ENCODE measurements around the gene FKBP8. TPM values are rescaled to one million over a fixed set of nuclear protein-coding genes. Genes with fewer than 3 reads are reported as not detected.

FKBP8 gene
- total RNA-seq, 4 donors from 2014 or later, result 248 to 285 (median 263) TPM

GRCh38 chr19:18577365-18577914 lies 34.1 kb upstream of the FKBP8 start:
- intact Hi-C loops (cut with DNase I; ENCODE audit: low total_unique reads), result loop anchor here (10.0 kb wide), 1 partner anchor 113 kb away; no protein-coding TSS in a partner anchor

GRCh38 chr19:18576383-18576782 lies 33.0 kb upstream of the FKBP8 start:
- intact Hi-C loops (cut with DNase I; ENCODE audit: low total_unique reads), result loop anchor here (10.0 kb wide), 1 partner anchor 112 kb away; no protein-coding TSS in a partner anchor
- TF ChIP-seq POLR2A (IDR thresholded peaks at IDR 0.05), result no peak
- TF ChIP-seq CTCF (IDR thresholded peaks at IDR 0.05), result no peak
- H3K4me3 ChIP-seq (ENCODE audit: low read depth, poor library complexity, severe bottlenecking), result no peak overlapping the region
- DNase-seq (ENCODE audit: low spot score in 2 of 2), result no peak
- WGBS, 2 donors, result 82 to 93% methylated on average over 8 of the region's 8 CpGs

More at GRCh38 chr19:18577365-18577914, 34.1 kb upstream of the FKBP8 start:
- DNase-seq (ENCODE audit: low spot score in 2 of 2), result no peak
- TF ChIP-seq CTCF (IDR thresholded peaks at IDR 0.05) (no peak), POLR2A (IDR thresholded peaks at IDR 0.05) (no peak)
- H3K4me3 ChIP-seq (ENCODE audit: low read depth, poor library complexity, severe bottlenecking), result no peak overlapping the region
- 82 to 86% methylated on average over 21 of the region's 21 CpGs for WGBS, 2 donors

GRCh38 chr19:18574691-18575291 lies 31.4 kb upstream of the FKBP8 start:
- intact Hi-C loops (cut with DNase I; ENCODE audit: low total_unique reads), result loop anchor here (10.0 kb wide), 1 partner anchor 110 kb away; no protein-coding TSS in a partner anchor
- WGBS, 2 donors, result 91 to 92% methylated on average over 18 of the region's 18 CpGs
- no peak overlapping the region for H3K4me3 ChIP-seq (ENCODE audit: low read depth, poor library complexity, severe bottlenecking)
- no peak for TF ChIP-seq POLR2A (IDR thresholded peaks at IDR 0.05)
- TF ChIP-seq CTCF (IDR thresholded peaks at IDR 0.05), result no peak
- DNase-seq (ENCODE audit: low spot score in 2 of 2), result no peak

- peak; percentile 97 to 100 for DNase-seq (ENCODE audit: low spot score in 2 of 2)
- WGBS, 2 donors, result 0 to 1% methylated on average over 42 to 56 of the region's 75 CpGs
- intact Hi-C loops (cut with DNase I; ENCODE audit: low total_unique reads), result loop anchor here (10.0 kb wide), 1 partner anchor 107 kb away; no protein-coding TSS in a partner anchor
- TF ChIP-seq POLR2A (IDR thresholded peaks at IDR 0.05) (no peak), CTCF (IDR thresholded peaks at IDR 0.05) (no peak)
- peak within 1 kb of the TSS; percentile 87 for H3K4me3 ChIP-seq (ENCODE audit: low read depth, poor library complexity, severe bottlenecking)
These were observed 28.4 kb upstream of the FKBP8 start, which contains the start of gene UBA52 for GRCh38 chr19:18571564-18572344. Gene UBA52, plus strand, starts transcription at chr19:18571857. Its CDS starts 1,444 bp downstream, at chr19:18573301.

- intact Hi-C loops (cut with DNase I; ENCODE audit: low total_unique reads), result no loop called here
- H3K4me3 ChIP-seq (ENCODE audit: low read depth, poor library complexity, severe bottlenecking), result no peak overlapping the region
- no peak for DNase-seq (ENCODE audit: low spot score in 2 of 2)
- TF ChIP-seq CTCF (IDR thresholded peaks at IDR 0.05) (no peak), POLR2A (IDR thresholded peaks at IDR 0.05) (no peak)
- WGBS, 2 donors, result 91 to 93% methylated on average over 15 of the region's 15 CpGs
These were observed 25.0 kb upstream of the FKBP8 start for GRCh38 chr19:18568367-18568766.

All from lower leg skin (tissue), 4 donors.